Measurements from ENCODE around the gene LAMA3.

LAMA3 gene

DNA sequence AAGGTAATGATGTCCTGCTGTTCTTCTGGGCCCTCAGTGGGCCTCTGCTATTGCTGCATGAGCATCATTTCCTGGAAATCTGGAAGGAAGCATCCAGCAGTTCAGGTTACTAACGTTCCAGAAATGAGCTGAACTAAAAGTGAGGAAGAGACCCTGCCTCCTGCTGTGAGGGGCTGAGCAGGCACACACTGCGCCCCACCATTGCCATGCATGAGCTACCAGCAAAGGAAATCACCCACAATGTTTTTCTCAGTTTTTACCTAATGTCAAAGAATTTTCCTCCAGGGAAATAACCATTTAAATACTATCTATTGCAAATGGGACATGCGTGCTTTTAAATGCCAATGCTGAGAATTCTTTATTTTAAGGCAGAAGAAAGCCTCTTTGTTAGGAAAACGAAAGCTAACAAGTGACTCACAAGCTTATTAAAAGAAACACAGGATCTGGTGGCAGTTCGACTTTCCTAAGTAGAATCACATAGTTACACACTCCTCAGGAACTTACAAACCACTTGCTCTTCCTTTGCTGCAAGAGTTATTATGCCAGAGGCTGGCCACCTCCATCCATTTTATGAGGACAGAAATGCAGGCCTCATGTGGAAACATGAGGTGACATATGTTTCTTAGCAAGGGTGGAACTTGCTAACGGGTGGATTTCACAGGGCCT lies 172.7 kb downstream of the LAMA3 start:
- Histone ChIP-seq H3K9ac (peak overlapping the region in 10 of 11 experiments; percentile 19 to 91 (median 86); a peak in 19 of 22 replicates), H3K27me3 (no peaks in the 10 kb centered on the region), H3K4me2 (peak overlapping the region; percentile 60 to 94 (median 83)), H3K27ac (peak overlapping the region in 10 of 11 experiments; percentile 69 to 100 (median 98); a peak in 21 of 22 replicates), H4K20me1 (no peaks in the 10 kb centered on the region), H3K4me3 (peak overlapping the region in 5 of 10 experiments; percentile 20 to 35 (median 31); a peak in 8 of 20 replicates), H3K9me3 (replicated peaks in 1 of 11) (peaks cover 0 to 12% (median 0%) of the 10 kb centered on the region in 11 experiments; a peak in 5 of 22 replicates), H3K4me1 (peaks cover 79 to 99% (median 87%) of the 10 kb centered on the region in 10 experiments), H3K36me3 (peaks cover 0 to 19% (median 0%) of the 10 kb centered on the region in 11 experiments; a peak in 7 of 22 replicates)
- peak in 9 of 11 experiments; percentile 67 to 99 (median 96); a peak in 17 of 22 replicates for TF ChIP-seq Cebpa-rat (IDR thresholded peaks at IDR 0.05)

DNA sequence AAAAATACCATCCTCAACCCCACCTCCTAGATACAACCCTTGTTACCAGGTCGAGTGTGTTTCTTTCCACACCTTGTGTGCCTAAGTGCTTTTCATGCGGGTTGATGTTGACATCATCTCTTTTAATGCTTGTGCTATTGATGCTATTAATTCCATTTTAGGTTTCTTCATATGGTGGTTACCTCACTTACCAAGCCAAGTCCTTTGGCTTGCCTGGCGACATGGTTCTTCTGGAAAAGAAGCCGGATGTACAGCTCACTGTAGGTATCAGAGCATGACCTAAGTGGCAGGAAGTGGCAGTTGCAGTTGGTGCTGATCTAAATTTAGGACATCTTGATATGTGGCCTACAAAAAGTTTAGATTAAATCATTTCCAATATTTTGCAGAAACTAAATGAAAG lies 175.4 kb downstream of the LAMA3 start:
- peak overlapping the region in 10 of 11 experiments; percentile 69 to 100 (median 98); a peak in 20 of 22 replicates for H3K27ac ChIP-seq
- peak in 8 of 11 experiments; percentile 33 to 97 (median 78); a peak in 10 of 22 replicates for TF ChIP-seq Cebpa-rat (IDR thresholded peaks at IDR 0.05)
- no peaks in the 10 kb centered on the region for H3K27me3 ChIP-seq
- no peaks in the 10 kb centered on the region for H3K36me3 ChIP-seq
- peak overlapping the region in 10 of 11 experiments; percentile 38 to 91 (median 86); a peak in 19 of 22 replicates for H3K9ac ChIP-seq
- H3K4me2 ChIP-seq = peak overlapping the region; percentile 47 to 94 (median 83)
- H3K9me3 ChIP-seq (replicated peaks in 1 of 11) = no peaks in the 10 kb centered on the region
- peak overlapping the region in 4 of 10 experiments; percentile 3 to 35 (median 16); a peak in 4 of 20 replicates for H3K4me3 ChIP-seq
- H3K4me1 ChIP-seq = peaks cover 77 to 100% (median 97%) of the 10 kb centered on the region in 10 experiments
- H4K20me1 ChIP-seq = no peaks in the 10 kb centered on the region

DNA sequence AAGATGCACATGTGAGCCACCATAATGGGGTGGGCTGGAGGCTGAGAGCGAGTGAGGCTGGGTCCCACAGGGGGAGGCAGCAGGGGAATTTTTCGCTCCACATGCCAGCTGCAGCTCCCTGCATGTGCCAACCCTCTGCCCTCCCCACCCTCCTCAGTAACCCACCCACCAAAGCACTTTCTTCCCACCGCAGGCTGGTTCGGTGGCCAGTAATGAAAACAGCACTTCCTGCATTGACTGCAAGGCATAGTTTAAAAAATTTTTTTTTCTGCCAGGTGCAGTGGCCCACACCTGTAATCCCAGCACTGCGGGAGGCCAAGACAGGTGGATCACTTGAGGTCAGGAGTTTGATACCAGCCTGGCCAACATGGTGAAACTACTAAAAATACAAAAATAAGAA lies 177.8 kb downstream of the LAMA3 start:
- Histone ChIP-seq H3K36me3 (no peaks in the 10 kb centered on the region), H3K9ac (peak overlapping the region in 9 of 11 experiments; percentile 64 to 91 (median 87); a peak in 17 of 22 replicates), H4K20me1 (no peaks in the 10 kb centered on the region)

DNA sequence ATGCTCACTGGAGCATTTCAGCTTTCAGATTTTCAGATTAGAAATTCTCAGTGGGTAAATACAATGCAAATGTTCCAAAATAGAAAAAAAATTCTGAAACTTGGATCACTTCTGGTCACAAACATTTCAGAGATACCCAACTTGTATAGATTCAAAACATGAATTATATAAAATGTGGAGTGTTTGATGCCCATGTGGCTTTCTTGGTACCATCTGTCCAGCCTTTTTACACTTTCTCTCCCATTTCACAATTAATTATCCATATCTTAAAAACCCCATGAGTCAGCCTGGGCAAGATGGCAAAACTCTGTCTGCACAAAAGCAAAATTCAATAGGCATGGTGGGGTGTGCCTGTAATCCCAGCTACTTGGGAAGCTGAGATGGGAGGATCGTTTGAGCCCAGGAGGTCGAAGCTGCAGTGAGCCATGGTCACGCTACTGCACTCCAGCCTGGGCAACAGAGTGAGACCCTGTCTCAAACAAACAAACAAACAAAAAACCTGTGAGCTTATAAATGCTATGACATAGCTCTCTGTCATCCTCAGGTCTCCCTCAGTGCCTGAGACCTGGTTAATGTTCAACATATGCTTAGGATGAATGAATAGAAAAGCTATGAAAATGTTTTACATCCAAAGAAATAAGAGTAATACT lies 179.0 kb downstream of the LAMA3 start:
- Histone ChIP-seq H3K9me3 (replicated peaks in 1 of 11) (no peaks in the 10 kb centered on the region), H3K4me3 (no peak overlapping the region), H3K4me1 (peaks cover 60 to 100% (median 97%) of the 10 kb centered on the region in 10 experiments), H4K20me1 (no peaks in the 10 kb centered on the region), H3K4me2 (peak overlapping the region in 10 of 11 experiments; percentile 3 to 94 (median 83); a peak in 19 of 22 replicates), H3K27ac (peak overlapping the region in 8 of 11 experiments; percentile 97 to 100 (median 98); a peak in 16 of 22 replicates), H3K27me3 (no peaks in the 10 kb centered on the region), H3K9ac (peak overlapping the region in 4 of 11 experiments; percentile 64 to 91 (median 87); a peak in 7 of 22 replicates), H3K36me3 (no peaks in the 10 kb centered on the region)
- no peak for TF ChIP-seq Cebpa-rat (IDR thresholded peaks at IDR 0.05)

More for the DNA sequence above, 177.8 kb downstream of the LAMA3 start:
- H3K4me2 ChIP-seq = peak overlapping the region; percentile 17 to 94 (median 83); a peak in 21 of 22 replicates
- peak overlapping the region in 9 of 11 experiments; percentile 88 to 100 (median 98); a peak in 17 of 22 replicates for H3K27ac ChIP-seq
- H3K4me3 ChIP-seq = no peak overlapping the region
- TF ChIP-seq Cebpa-rat (IDR thresholded peaks at IDR 0.05) = no peak
- no peaks in the 10 kb centered on the region for H3K27me3 ChIP-seq
- H3K4me1 ChIP-seq = peaks cover 72 to 100% (median 97%) of the 10 kb centered on the region in 10 experiments
- no peaks in the 10 kb centered on the region for H3K9me3 ChIP-seq (replicated peaks in 1 of 11)

DNA sequence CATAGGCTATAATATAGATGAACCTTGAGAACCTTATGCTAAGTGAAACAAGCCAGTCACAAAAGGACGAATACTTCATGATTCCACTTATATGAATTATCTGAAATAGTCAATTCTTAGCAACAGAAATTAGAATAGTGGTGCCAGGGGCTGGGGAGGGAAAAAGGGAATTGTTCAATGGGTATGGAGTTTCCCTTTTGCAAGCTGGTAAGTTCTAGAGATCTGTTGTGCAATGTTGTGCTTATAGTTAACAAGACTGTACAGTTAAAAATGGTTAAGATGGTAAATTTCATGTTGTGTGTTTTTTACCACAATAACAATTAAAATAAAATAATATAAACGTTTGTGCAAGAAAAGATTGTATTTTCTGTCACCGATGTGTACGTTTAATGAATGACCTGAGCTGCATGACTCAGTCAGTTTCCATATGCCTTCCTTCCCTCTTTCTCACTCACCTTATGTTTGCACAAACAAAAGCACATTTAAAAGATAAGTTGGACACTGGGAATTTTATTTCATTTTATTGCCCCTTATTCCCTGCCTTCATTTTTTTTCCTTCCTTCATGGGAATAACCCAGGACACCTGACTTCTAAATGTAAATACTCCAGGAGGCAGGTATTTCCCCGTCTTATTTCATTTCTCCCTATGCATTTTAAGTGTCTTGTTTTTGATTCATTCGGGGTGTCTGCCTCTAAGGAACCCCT lies 181.6 kb downstream of the LAMA3 start:
- Histone ChIP-seq H3K36me3 (peaks cover 0 to 6% (median 0%) of the 10 kb centered on the region in 11 experiments; a peak in 1 of 22 replicates), H3K27ac (peak overlapping the region in 9 of 11 experiments; percentile 26 to 100 (median 75); a peak in 17 of 22 replicates), H4K20me1 (no peaks in the 10 kb centered on the region), H3K27me3 (no peaks in the 10 kb centered on the region), H3K9me3 (replicated peaks in 1 of 11) (no peaks in the 10 kb centered on the region), H3K4me1 (peaks cover 34 to 88% (median 80%) of the 10 kb centered on the region in 10 experiments), H3K4me3 (no peak overlapping the region), H3K9ac (peak overlapping the region in 9 of 11 experiments; percentile 21 to 76 (median 59); a peak in 18 of 22 replicates), H3K4me2 (peak overlapping the region; percentile 72 to 88 (median 77))
- peak in 1 of 11 experiments; percentile 47; a peak in 1 of 22 replicates for TF ChIP-seq Cebpa-rat (IDR thresholded peaks at IDR 0.05)

DNA sequence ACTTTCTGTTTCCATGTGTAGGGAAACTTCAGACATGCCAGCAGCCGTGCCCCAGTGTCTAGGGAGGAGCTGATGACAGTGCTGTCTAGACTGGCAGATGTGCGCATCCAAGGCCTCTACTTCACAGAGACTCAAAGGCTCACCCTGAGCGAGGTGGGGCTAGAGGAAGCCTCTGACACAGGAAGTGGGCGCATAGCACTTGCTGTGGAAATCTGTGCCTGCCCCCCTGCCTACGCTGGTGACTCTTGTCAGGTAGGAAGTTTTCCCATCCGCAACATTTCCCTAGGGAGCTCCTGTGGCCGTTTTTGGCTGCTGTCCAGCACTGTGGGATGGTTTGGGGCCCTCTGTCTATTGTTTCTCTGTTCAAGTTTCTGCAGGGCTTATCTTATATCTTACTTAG lies 182.2 kb downstream of the LAMA3 start:
- Histone ChIP-seq H3K4me3 (peak overlapping the region in 1 of 10 experiments; percentile 39; a peak in 2 of 20 replicates), H3K27ac (peak overlapping the region in 9 of 11 experiments; percentile 26 to 100 (median 75); a peak in 17 of 22 replicates), H3K27me3 (no peaks in the 10 kb centered on the region), H3K4me1 (peaks cover 28 to 82% (median 74%) of the 10 kb centered on the region in 10 experiments), H3K36me3 (peaks cover 0 to 11% (median 0%) of the 10 kb centered on the region in 11 experiments; a peak in 1 of 22 replicates), H3K9ac (peak overlapping the region in 9 of 11 experiments; percentile 21 to 76 (median 59); a peak in 18 of 22 replicates), H3K9me3 (replicated peaks in 1 of 11) (no peaks in the 10 kb centered on the region), H4K20me1 (no peaks in the 10 kb centered on the region), H3K4me2 (peak overlapping the region; percentile 72 to 88 (median 77))
- no peak for TF ChIP-seq Cebpa-rat (IDR thresholded peaks at IDR 0.05)

DNA sequence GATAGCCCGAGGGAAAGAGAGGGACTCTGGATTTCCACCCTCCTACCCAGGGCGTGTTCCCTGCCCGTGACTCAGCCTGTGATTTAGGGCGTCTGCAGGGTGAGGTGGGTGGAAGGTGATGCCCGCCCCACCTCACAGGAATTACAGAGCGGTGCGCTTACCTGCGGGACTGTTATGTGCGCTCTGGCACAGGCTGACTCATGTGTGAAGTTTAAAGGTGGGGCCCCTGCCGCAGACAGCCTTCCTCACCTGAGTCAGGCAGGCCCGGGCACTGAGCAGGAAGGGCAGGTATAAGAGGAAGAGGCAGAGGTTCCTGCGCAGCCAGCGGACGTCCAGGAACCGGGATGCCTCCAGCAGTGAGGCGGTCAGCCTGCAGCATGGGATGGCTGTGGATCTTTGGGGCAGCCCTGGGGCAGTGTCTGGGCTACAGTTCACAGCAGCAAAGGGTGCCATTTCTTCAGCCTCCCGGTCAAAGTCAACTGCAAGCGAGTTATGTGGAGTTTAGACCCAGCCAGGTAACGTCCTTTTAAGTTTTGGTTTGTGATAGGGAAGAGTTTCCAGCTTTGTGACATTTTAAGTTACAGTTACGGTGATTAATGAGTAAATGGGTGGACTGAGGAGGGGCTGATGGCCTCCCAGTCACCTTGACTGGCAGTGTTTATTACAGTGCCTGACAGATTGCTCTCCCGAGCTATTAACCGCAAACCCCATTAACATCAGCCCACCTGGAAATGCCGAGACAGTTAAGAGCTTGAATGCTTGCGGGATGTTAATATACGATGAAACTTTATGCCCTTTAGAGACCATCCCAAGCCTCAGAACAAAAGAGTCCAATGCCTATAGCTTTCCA lies 183.7 kb downstream of the LAMA3 start:
- Histone ChIP-seq H3K9ac (peak overlapping the region in 2 of 11 experiments; percentile 7 to 76; a peak in 4 of 22 replicates), H3K4me2 (peak overlapping the region in 9 of 11 experiments; percentile 33 to 88 (median 77); a peak in 17 of 22 replicates), H3K9me3 (replicated peaks in 1 of 11) (no peaks in the 10 kb centered on the region), H3K27me3 (no peaks in the 10 kb centered on the region), H3K36me3 (peaks cover 0 to 18% (median 0%) of the 10 kb centered on the region in 11 experiments; a peak in 2 of 22 replicates), H4K20me1 (no peaks in the 10 kb centered on the region), H3K27ac (peak overlapping the region in 5 of 11 experiments; percentile 73 to 100 (median 81); a peak in 11 of 22 replicates), H3K4me1 (peaks cover 25 to 73% (median 64%) of the 10 kb centered on the region in 10 experiments), H3K4me3 (no peak overlapping the region)
- TF ChIP-seq Cebpa-rat (IDR thresholded peaks at IDR 0.05) = no peak

Data from BLaER1 treated with 17β-estradiol and CSF1 and Interleukin-3, amounts not matched to agents 10 nM and 100 nM (cell line).